Measurements from ENCODE around the gene EPN2.

EPN2 gene

DNA sequence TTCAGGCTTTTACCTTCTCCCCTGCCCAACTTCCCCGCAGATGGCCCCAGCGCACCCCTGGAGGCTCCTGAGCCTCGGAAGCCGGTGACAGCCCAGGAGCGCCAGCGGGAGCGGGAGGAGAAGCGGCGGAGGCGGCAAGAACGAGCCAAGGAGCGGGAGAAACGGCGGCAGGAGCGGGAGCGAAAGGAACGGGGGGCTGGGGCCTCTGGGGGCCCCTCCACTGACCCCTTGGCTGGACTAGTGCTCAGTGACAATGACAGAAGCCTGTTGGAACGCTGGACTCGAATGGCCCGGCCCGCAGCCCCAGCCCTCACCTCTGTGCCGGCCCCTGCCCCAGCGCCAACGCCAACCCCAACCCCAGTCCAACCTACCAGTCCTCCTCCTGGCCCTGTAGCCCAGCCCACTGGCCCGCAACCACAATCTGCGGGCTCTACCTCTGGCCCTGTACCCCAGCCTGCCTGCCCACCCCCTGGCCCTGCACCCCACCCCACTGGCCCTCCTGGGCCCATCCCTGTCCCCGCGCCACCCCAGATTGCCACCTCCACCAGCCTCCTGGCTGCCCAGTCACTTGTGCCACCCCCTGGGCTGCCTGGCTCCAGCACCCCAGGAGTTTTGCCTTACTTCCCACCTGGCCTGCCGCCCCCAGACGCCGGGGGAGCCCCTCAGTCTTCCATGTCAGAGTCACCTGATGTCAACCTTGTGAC lies 144.7 kb downstream of the EPN2 start:
- DNase-seq (ENCODE audit: low read depth in 2 of 2), result no peak

DNA sequence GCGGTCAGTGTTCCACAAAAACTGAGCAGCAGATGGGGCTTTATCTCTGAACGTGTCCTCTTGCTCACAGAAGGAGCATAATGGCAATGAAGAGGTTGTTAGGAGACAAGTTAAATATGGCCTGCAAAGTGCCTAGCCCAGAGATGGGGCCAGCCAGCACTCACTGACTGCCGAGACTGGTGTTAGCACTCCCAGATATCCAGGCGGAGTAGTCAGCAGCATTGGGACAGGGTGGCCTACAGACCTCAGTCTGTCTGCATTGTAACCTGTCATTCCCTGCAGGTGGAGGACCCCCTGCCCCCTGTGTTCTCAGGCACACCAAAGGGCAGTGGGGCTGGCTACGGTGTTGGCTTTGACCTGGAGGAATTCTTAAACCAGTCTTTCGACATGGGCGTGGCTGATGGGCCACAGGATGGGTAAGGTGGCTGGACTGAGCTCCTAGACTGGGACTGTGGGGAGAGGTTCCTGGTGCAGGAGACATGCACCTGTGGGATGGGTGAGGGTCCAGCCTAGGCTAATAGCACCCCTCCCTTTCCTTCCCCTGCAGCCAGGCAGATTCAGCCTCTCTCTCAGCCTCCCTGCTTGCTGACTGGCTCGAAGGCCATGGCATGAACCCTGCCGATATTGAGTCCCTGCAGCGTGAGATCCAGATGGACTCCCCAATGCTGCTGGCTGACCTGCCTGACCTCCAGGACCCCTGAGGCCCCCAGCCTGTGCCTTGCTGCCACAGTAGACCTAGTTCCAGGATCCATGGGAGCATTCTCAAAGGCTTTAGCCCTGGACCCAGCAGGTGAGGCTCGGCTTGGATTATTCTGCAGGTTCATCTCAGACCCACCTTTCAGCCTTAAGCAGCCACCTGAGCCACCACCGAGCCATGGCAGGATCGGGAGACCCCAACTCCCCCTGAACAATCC lies 145.6 kb downstream of the EPN2 start:
- DNase-seq (ENCODE audit: low read depth in 2 of 2), result no peak

DNA sequence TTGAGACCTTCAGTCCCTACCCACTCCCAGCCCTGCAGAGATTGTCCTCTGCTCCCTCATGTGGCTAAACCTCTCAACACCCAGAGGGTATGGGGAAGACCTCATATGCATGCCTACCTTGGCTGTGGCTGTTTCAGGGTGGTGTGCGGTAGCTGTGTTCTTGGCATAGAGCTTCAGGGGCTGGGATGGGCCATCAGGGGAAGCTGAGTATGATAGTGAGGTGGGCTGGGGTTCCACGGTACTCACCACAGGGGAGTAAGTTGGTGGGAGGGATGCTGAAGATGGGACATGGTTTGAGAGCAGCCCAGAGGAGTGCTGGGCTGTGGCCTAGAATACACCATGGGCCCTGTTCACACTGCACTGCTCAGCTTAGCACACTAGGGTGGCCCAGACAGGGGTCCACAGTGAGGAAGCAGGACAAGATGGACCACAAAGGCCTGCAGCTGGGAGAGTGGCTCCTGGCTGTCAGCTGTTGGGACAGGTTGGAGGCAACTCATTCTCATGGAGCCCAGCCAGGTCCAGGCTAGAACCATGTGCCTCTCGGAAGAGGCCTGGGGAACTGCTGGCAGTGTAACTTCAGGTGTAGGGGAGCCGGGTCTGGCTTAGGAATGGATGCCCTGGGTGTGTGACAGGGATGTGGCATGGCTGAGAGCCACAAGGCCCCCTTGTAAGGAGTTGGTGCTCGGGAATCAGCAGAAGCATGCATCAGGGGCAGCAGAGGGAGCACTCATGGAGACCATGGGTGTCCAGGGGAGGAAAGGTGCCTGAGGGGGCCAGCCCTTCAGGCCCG lies 146.7 kb downstream of the EPN2 start:
- DNase-seq (ENCODE audit: low read depth in 2 of 2), result no peak

DNA sequence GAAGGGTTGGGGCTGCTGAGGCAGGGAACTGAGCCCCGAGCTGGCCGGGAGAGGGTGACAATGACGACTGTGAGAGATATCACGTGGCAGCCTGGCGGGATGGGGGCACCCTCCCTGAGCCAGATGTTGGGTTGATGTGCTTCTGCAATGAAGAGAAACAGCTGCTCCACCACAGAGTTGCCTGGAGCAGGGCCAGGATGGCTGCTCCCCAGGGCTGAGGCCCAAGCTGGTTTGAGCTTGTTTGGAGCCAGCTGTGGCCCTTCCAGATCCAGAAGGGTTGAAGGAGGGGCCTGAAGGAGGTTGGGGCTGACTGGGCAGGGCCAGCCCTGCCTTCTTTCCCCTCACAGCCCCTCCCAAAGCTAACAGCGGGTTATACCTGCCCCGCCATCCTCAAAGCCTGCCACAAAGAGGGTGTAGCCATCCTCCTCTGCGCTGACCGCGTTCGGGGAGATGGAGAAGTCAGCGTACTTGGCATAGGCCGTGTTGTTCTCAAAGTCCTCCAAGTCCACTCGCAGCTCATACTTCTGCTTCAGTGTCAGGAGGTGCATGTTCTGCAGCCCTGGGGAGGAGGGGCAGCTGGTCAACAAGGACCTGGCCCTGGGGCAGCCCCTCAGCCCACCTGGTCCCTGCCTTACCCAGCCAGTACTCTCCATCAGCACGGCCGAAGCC lies 147.7 kb downstream of the EPN2 start:
- no peak for DNase-seq (ENCODE audit: low read depth in 2 of 2)

DNA sequence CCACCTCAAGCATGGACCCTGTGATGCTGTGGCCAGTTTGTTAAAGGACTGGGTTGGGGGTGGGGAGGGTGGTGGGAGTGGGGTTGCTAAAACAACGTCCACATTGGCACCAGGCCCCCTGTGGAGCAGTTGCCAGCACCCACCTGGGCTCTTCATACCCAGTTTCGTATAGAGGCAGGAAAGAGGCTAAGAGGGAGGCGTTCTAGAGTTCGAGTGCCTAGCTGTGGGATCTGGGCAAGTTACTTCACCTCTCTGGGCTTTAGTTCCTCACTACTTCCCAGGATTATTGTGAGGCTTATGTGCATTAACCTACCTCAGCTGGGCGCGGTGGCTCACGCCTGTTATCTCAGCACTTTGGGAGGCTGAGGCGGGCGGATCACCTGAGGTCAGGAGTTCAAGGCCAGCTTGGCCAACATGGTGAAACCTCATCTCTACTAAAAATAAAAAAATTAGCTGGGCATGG lies 148.4 kb downstream of the EPN2 start:
- DNase-seq (ENCODE audit: low read depth in 2 of 2), result no peak
